DMS79 treated with DMSO at 0.1 percent for 48 hours (cell line): ENCODE measurements around the gene PIK3IP1.
"Not testable (repeated sequence)": the region's sequence is repeated elsewhere in the genome, so short reads cannot be mapped to it uniquely, and the experiment has no call there.

ENCODE experiments used
- DNase-seq: peaks from one replicate; lab custom pipeline; 2025; lab: John Stamatoyannopoulos, UW

PIK3IP1 gene

GRCh38 chr22:31248965-31249958 is 43.0 kb downstream of the PIK3IP1 start:
- DNase-seq: no peak

- DNase-seq: no peak
Observed at GRCh38 chr22:31248138-31248745, 44.0 kb downstream of the PIK3IP1 start.

- no peak for DNase-seq
Observed at GRCh38 chr22:31247726-31248125, 44.6 kb downstream of the PIK3IP1 start.

- DNase-seq: no peak
Observed at GRCh38 chr22:31246687-31247086, 45.6 kb downstream of the PIK3IP1 start.

- not testable (repeated sequence) for DNase-seq
Observed at GRCh38 chr22:31245998-31246397, 46.3 kb downstream of the PIK3IP1 start.

GRCh38 chr22:31244943-31245451 is 47.3 kb downstream of the PIK3IP1 start:
- no peak for DNase-seq

- no peak for DNase-seq
Observed at GRCh38 chr22:31244046-31244942, 48.0 kb downstream of the PIK3IP1 start.

- DNase-seq: no peak
Observed at GRCh38 chr22:31243339-31244045, 48.8 kb downstream of the PIK3IP1 start.

- DNase-seq: no peak
Observed at GRCh38 chr22:31241936-31242335, 50.4 kb downstream of the PIK3IP1 start.

GRCh38 chr22:31241200-31241599 is 51.1 kb downstream of the PIK3IP1 start:
- no peak for DNase-seq

GRCh38 chr22:31239771-31240370 is 52.4 kb downstream of the PIK3IP1 start:
- no peak for DNase-seq

- DNase-seq: no peak
Observed at GRCh38 chr22:31238057-31238456, 54.2 kb downstream of the PIK3IP1 start.

- not testable (repeated sequence) for DNase-seq
Observed at GRCh38 chr22:31236044-31236443, 56.2 kb downstream of the PIK3IP1 start.

GRCh38 chr22:31235081-31235480 is 57.2 kb downstream of the PIK3IP1 start:
- no peak for DNase-seq

- DNase-seq: no peak
Observed at GRCh38 chr22:31233001-31233400, 59.3 kb downstream of the PIK3IP1 start.
